K562 (cell line): ENCODE measurements around the gene ANAPC10. TPM values are rescaled to one million over a fixed set of nuclear protein-coding genes. Genes with fewer than 3 reads are reported as not detected.

Experiments
- BCOR ChIP-seq: fragments of 450-650 bp; IDR thresholded peaks from 2 replicates; pipeline ENCODE4 v1.6.1; 2016
- CHD2 ChIP-seq: IDR thresholded peaks from 2 replicates; pipeline ENCODE4 v1.6.1; 2011; ENCODE audit warnings: low read depth, low read length
- GABPB1 ChIP-seq: sonication (generic); formaldehyde crosslinking; IDR thresholded peaks from 2 replicates; pipeline ENCODE4 v1.8.0; 2022; ENCODE audit warnings: mild to moderate bottlenecking, missing genetic modification reagents
- HEY1 ChIP-seq: fragments of 250-450 bp; sonication (Bioruptor Pico); IDR thresholded peaks from 2 replicates; pipeline ENCODE4 v1.5.0; 2020; ENCODE audit warnings: mild to moderate bottlenecking, moderate library complexity, borderline replicate concordance
- NFATC3 ChIP-seq: fragments of 450-650 bp; IDR thresholded peaks from 2 replicates; pipeline ENCODE4 v1.6.1; 2017; ENCODE audit warnings: mild to moderate bottlenecking
- NFYB ChIP-seq: IDR thresholded peaks from 2 replicates; pipeline ENCODE4 v1.6.1; 2011; ENCODE audit warnings: mild to moderate bottlenecking, moderate library complexity; ENCODE audit not compliant: insufficient read length; ENCODE audit errors: extremely low read depth
- NUFIP1 ChIP-seq: fragments of 450-650 bp; IDR thresholded peaks from 2 replicates; pipeline ENCODE4 v1.6.1; 2018; ENCODE audit not compliant: partially characterized antibody
- RBM25 ChIP-seq: fragments of 200-400 bp; formaldehyde crosslinking; IDR thresholded peaks from 2 replicates; pipeline ENCODE4 v1.6.1; 2018; ENCODE audit warnings: low read length, low read depth, moderate library complexity; ENCODE audit not compliant: severe bottlenecking
- RFX5 ChIP-seq: IDR thresholded peaks from 2 replicates; pipeline ENCODE4 v1.6.1; 2011; ENCODE audit warnings: low read depth, mild to moderate bottlenecking, improper control_type of control experiment, low read length
- SMAD1 ChIP-seq: fragments of 150-350 bp; IDR thresholded peaks from 2 replicates; pipeline ENCODE4 v1.6.1; 2014; ENCODE audit warnings: low read length, low read depth; ENCODE audit not compliant: partially characterized antibody
- SP1 ChIP-seq: sonication (generic); formaldehyde crosslinking; IDR thresholded peaks from 2 replicates; pipeline ENCODE4 v1.8.1; 2022; ENCODE audit warnings: mild to moderate bottlenecking, missing genetic modification reagents
- TAF1 ChIP-seq: IDR thresholded peaks from 2 replicates; pipeline ENCODE4 v1.6.1; 2011; ENCODE audit warnings: mild to moderate bottlenecking, low read length, moderate library complexity; ENCODE audit not compliant: insufficient read depth, control insufficient read depth, severe bottlenecking; ENCODE audit errors: extremely low read depth
- TCFL5 ChIP-seq: fragments of 250-450 bp; sonication (Bioruptor Pico); conservative IDR thresholded peaks from 2 replicates; pipeline ENCODE4 v1.6.1; 2021; ENCODE audit warnings: mild to moderate bottlenecking, moderate library complexity, matching md5 sums
- TFAM ChIP-seq: fragments of 250-450 bp; sonication (Bioruptor Pico); conservative IDR thresholded peaks from 2 replicates; pipeline ENCODE4 v1.5.0; 2021; ENCODE audit warnings: mild to moderate bottlenecking, moderate library complexity
- ZC3H11A ChIP-seq: IDR thresholded peaks from 2 replicates; pipeline ENCODE4 v1.6.1; 2012; ENCODE audit warnings: low read depth, low read length, improper control_type of control experiment
- ZNF121 ChIP-seq: sonication (generic); formaldehyde crosslinking; conservative IDR thresholded peaks from 2 replicates; pipeline ENCODE4 v1.8.0; 2022; ENCODE audit warnings: missing genetic modification reagents
- ZNF354B ChIP-seq: fragments of 250-450 bp; sonication (Bioruptor Pico); IDR thresholded peaks from 2 replicates; pipeline ENCODE4 v1.4.0; 2020
- polyA plus RNA-seq, 8 experiments: library from polyadenylated mRNA; depleted of rRNA in 4 of 8; stranded (reverse) in 5 of 8; unstranded in 3 of 8; fragments of >200 nt; fragmentation: Nextera tagmentation in 2 of 8; fragmentation: Illumina TruSeq in 1 of 8; extraction: Ambion mirVana in 2 of 8; extraction: Trizol in 1 of 8; gene quantifications; 2 replicates each; pipeline versions ENCODE4 v1.2.1 to v1.2.3, GENCODE V29; 2011 to 2014; ENCODE audit warnings: inconsistent platforms in 1 of 8, missing spikeins in 1 of 8
- total RNA-seq, 7 experiments: library from RNA; depleted of rRNA in 6 of 7; stranded (reverse); fragments of >200 nt in 6 of 7; fragmentation: Illumina TruSeq in 2 of 7; extraction: Trizol in 2 of 7; gene quantifications; 2 replicates each; pipeline versions ENCODE4 v1.2.1 to v1.2.3, GENCODE V29; 2011 to 2021; ENCODE audit warnings: low replicate concordance in 1 of 7

Gene ANAPC10
- total and polyA plus RNA-seq, 9 of the 15 experiments (the other 6 are each of a cell fraction or from before 2014, with no cell fraction given), result 31.0 to 96.2 (median 60.3) TPM

GRCh38 chr4:145081756-145082155 is 16.2 kb downstream of the ANAPC10 start (continued):
- TF ChIP-seq TFAM (CRISPR knock-in tag) (no peak), TAF1 (no peak), SMAD1 (no peak), GABPB1 (no peak), BCOR (no peak), HEY1 (no peak), NUFIP1 (no peak), NFYB (no peak), ZC3H11A (no peak), TCFL5 (no peak), ZNF354B (CRISPR knock-in tag) (no peak), RFX5 (no peak), ZNF121 (CRISPR knock-in tag) (peak; percentile 96), CHD2 (no peak), SP1 (CRISPR knock-in tag) (no peak), NFATC3 (no peak), RBM25 (peak; percentile 89)
